Measurements from ENCODE around the gene MRFAP1. TPM values are rescaled to one million over a fixed set of nuclear protein-coding genes. Genes with fewer than 3 reads are reported as not detected.

The MRFAP1 gene
- polyA plus RNA-seq, 3 donors: 72.1 to 180 (median 171) TPM

DNA sequence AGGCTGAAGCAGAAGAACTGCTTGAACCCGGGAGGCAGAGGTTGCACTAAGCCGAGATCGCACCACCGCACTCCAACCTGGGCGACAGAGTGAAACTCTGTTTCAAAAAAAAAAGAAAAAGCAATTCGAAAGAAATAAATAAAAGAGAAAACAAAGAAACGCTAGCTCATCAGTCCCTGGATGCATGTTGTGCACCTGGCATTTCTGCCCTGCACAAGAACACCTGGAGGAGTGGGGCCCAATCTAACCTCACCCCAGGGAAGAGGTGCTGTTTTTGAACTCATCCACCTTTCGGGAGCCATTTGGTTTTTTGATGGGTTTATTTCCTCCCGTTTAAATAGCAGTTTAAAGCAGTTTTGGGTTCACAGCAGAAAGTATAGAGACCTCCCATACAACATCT, 5.7 kb upstream of the MRFAP1 start:
- Histone ChIP-seq H3K27ac (ENCODE audit: low read depth in 1 of 2, low read length in 2 of 2) (no peak overlapping the region), H2AFZ (ENCODE audit: insufficient read depth, low read depth, low read length, poor library complexity, severe bottlenecking) (no peak overlapping the region), H3K9ac (ENCODE audit: insufficient read depth, low read length, poor library complexity, severe bottlenecking) (no peak overlapping the region), H3K4me1 (ENCODE audit: control insufficient read depth in 1 of 2, insufficient read depth in 2 of 2, low read length in 2 of 2) (peaks cover 12 to 15% of the 10 kb centered on the region in 2 donors), H3K79me2 (ENCODE audit: insufficient read depth, low read length) (no peaks in the 10 kb centered on the region), H4K20me1 (ENCODE audit: insufficient read depth, low read length) (no peaks in the 10 kb centered on the region), H3K4me2 (replicated peaks; ENCODE audit: extremely low read depth, low read length, poor library complexity, severe bottlenecking) (no peak overlapping the region), H3K4me3 (replicated peaks in 1 of 3; ENCODE audit: low read depth in 2 of 3, low read length in 3 of 3) (no peak overlapping the region), H3K36me3 (replicated peaks in 1 of 2; ENCODE audit: control insufficient read depth in 1 of 2, insufficient read depth in 2 of 2, low read length in 2 of 2) (no peaks in the 10 kb centered on the region), H3K9me3 (replicated peaks in 1 of 2; ENCODE audit: control insufficient read depth in 1 of 2, insufficient read depth in 1 of 2, low read length in 2 of 2) (no peaks in the 10 kb centered on the region), H3K27me3 (ENCODE audit: control insufficient read depth in 2 of 2, insufficient read depth in 2 of 2, low read length in 2 of 2) (no peaks in the 10 kb centered on the region)
- no peaks in the 10 kb centered on the region for H3K36me3 Mint-ChIP-seq
- 99% methylated on average over 6 of the region's 9 CpGs for WGBS (ENCODE audit: insufficient coverage)
- intact Hi-C loops (cut with micrococcal nuclease): no loop called here
- no peak overlapping the region for H3K4me3 Mint-ChIP-seq
- no peak for DNase-seq
- TF ChIP-seq, protein P1, sequence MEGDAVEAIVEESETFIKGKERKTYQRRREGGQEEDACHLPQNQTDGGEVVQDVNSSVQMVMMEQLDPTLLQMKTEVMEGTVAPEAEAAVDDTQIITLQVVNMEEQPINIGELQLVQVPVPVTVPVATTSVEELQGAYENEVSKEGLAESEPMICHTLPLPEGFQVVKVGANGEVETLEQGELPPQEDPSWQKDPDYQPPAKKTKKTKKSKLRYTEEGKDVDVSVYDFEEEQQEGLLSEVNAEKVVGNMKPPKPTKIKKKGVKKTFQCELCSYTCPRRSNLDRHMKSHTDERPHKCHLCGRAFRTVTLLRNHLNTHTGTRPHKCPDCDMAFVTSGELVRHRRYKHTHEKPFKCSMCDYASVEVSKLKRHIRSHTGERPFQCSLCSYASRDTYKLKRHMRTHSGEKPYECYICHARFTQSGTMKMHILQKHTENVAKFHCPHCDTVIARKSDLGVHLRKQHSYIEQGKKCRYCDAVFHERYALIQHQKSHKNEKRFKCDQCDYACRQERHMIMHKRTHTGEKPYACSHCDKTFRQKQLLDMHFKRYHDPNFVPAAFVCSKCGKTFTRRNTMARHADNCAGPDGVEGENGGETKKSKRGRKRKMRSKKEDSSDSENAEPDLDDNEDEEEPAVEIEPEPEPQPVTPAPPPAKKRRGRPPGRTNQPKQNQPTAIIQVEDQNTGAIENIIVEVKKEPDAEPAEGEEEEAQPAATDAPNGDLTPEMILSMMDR (IDR thresholded peaks at IDR 0.05): no peak
- H3K27ac Mint-ChIP-seq: no peak overlapping the region
- peaks cover 10% of the 10 kb centered on the region for H3K4me1 Mint-ChIP-seq
- H3K27me3 Mint-ChIP-seq (ENCODE audit: low read depth in 3 of 3): peaks cover 0 to 2% (median 0%) of the 10 kb centered on the region in 3 donors
- no peaks in the 10 kb centered on the region for H3K9me3 Mint-ChIP-seq

DNA sequence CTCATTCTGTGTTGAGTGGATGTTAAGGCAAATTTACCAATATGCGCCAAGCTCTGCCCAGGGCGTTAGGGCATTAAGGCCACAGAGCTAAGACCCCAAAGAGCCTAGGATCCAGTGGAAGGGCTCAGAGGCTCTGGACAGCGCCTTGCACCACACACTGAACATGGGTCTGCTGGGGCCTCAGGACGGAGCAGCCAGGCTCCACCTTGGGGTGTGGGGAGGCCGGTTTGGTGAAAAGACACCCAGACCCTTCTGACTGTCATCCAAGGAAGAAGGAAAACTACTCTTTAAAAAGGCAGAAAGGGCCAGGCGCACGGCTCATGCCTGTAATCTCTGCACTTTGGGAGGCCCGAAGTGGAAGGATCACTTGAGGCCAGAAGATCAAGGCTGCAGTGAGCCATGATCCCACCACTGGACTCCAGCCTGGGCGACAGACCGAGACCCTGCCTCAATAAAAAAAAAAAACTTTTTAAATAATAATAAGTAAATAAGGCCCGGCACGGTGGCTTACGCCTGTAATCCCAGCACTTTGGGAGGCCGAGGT, 1.3 kb upstream of the MRFAP1 start:
- DNase-seq: no peak
- H3K9me3 Mint-ChIP-seq: peaks cover 0 to 3% (median 0%) of the 10 kb centered on the region in 7 donors
- Histone ChIP-seq H3K36me3 (replicated peaks in 1 of 2; ENCODE audit: control insufficient read depth in 1 of 2, insufficient read depth in 2 of 2, low read length in 2 of 2) (peaks cover 16 to 17% of the 10 kb centered on the region in 2 donors), H3K4me3 (replicated peaks in 1 of 3; ENCODE audit: low read depth in 2 of 3, low read length in 3 of 3) (no peak overlapping the region), H3K27me3 (ENCODE audit: control insufficient read depth in 2 of 2, insufficient read depth in 2 of 2, low read length in 2 of 2) (no peaks in the 10 kb centered on the region), H3K79me2 (ENCODE audit: insufficient read depth, low read length) (peaks cover 21% of the 10 kb centered on the region), H3K27ac (ENCODE audit: low read depth in 1 of 2, low read length in 2 of 2) (no peak overlapping the region), H3K9ac (ENCODE audit: insufficient read depth, low read length, poor library complexity, severe bottlenecking) (no peak overlapping the region), H4K20me1 (ENCODE audit: insufficient read depth, low read length) (peaks cover 24% of the 10 kb centered on the region), H3K4me1 (ENCODE audit: control insufficient read depth in 1 of 2, insufficient read depth in 2 of 2, low read length in 2 of 2) (peaks cover 20 to 29% of the 10 kb centered on the region in 2 donors), H3K9me3 (replicated peaks in 1 of 2; ENCODE audit: control insufficient read depth in 1 of 2, insufficient read depth in 1 of 2, low read length in 2 of 2) (no peaks in the 10 kb centered on the region), H3K4me2 (replicated peaks; ENCODE audit: extremely low read depth, low read length, poor library complexity, severe bottlenecking) (no peak overlapping the region), H2AFZ (ENCODE audit: insufficient read depth, low read depth, low read length, poor library complexity, severe bottlenecking) (no peak overlapping the region)
- no peak overlapping the region for H3K4me3 Mint-ChIP-seq
- intact Hi-C loops (cut with micrococcal nuclease): no loop called here
- TF ChIP-seq, protein P1 (IDR thresholded peaks at IDR 0.05): no peak
- H3K27ac Mint-ChIP-seq: no peak overlapping the region
- WGBS (ENCODE audit: insufficient coverage): 100% methylated on average over 2 of the region's 14 CpGs
- peaks cover 24% of the 10 kb centered on the region for H3K4me1 Mint-ChIP-seq
- H3K36me3 Mint-ChIP-seq: peaks cover 18 to 23% of the 10 kb centered on the region in 2 donors
- H3K27me3 Mint-ChIP-seq (ENCODE audit: low read depth in 3 of 3): peaks cover 0 to 2% (median 0%) of the 10 kb centered on the region in 3 donors

Data from CD14-positive monocyte (primary cell).